ENCODE results near the gene ENTREP1.

ENTREP1 gene

DNA sequence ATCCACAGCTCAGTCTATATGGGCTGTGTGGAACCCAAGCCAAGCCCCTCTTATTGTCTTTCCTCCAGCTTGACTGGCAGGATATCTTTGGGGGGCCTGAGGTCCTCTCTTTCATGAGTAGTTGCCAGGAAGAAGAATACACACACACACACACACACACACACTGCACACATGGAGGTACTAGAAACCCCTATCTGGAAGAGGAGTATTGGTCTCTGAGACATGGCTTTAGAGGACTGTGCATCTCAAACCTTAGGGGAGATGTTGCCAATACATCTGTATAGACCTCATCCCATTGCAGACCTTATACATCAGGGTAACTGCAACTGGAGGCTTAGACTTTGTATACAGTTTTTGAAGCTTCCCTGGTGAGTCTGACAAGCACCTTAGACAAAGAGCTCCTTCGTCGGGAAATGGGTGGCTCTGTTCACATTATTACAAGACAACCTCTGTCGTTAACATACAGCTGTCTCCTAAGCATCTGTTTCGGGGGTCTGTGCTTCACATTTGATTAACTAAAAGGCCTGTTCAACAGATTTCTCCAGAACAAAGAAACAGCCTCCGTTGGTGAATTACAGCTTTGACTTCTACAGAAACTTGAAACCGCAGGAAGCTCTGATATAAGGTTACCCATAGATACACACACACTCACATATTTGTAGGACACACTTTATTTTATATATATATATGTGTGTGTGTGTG is 5.5 kb upstream of the ENTREP1 start:
- no peak for DNase-seq (ENCODE audit: low read depth in 2 of 2)

GRCh38 chr9:69322256-69322655 is 2.8 kb upstream of the ENTREP1 start:
- DNase-seq (ENCODE audit: low read depth in 2 of 2): no peak

- no peak for DNase-seq (ENCODE audit: low read depth in 2 of 2)
Measured at GRCh38 chr9:69323861-69324260, 1.2 kb upstream of the ENTREP1 start.

- DNase-seq (ENCODE audit: low read depth in 2 of 2): no peak
Measured at GRCh38 chr9:69325409-69326212, 596 bp downstream of the ENTREP1 start.

DNA sequence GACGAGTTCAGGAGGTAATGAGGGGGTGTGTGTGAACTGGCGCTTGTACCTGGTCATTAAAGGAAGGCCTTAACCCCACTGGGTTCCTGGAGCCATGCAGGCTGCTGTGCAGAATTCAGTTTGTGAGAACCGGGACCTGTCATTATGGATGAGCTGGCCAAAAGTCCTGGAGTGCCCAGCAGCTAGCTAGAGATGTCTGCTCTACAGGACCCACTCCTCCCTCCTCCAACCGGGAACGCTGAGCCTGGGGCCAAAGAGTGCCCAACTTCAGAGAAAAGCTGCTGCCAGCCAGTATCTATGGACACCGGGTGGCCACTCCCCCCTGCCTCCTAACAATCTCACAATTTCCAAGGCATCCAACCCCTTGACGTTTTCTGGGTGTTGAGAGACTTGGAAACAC is 1.2 kb downstream of the ENTREP1 start:
- DNase-seq (ENCODE audit: low read depth in 2 of 2): no peak

- no peak for DNase-seq (ENCODE audit: low read depth in 2 of 2)
Measured at GRCh38 chr9:69330580-69330979, 5.6 kb downstream of the ENTREP1 start.

GRCh38 chr9:69331444-69331843 is 6.4 kb downstream of the ENTREP1 start:
- DNase-seq (ENCODE audit: low read depth in 2 of 2): no peak

GRCh38 chr9:69332067-69332685 is 7.2 kb downstream of the ENTREP1 start:
- no peak for DNase-seq (ENCODE audit: low read depth in 2 of 2)

GRCh38 chr9:69333716-69334115 is 8.7 kb downstream of the ENTREP1 start:
- no peak for DNase-seq (ENCODE audit: low read depth in 2 of 2)

GRCh38 chr9:69334317-69334716 is 9.3 kb downstream of the ENTREP1 start:
- DNase-seq (ENCODE audit: low read depth in 2 of 2): no peak

GRCh38 chr9:69339620-69340019 is 14.6 kb downstream of the ENTREP1 start:
- no peak for DNase-seq (ENCODE audit: low read depth in 2 of 2)

DNA sequence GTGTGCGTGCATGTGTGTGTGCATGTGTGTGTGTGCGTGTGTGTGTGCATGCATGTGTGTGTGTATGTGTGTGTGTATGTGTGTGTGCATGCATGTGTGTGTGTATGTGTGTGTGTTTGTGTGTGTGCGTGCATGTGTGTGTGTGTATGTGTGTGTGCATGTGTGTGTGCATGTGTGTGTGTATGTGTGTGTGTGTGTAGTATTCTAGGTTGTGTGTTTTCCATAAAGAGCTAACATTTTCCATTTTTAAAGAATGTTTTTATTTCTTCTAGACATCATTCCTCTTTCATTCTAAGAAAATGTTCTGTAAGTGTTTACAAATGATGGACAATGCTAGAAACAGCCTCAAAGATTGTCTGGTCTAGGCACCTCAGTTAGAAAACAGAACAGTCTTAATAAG is 15.6 kb downstream of the ENTREP1 start:
- DNase-seq (ENCODE audit: low read depth in 2 of 2): no peak

- DNase-seq (ENCODE audit: low read depth in 2 of 2): no peak
Measured at GRCh38 chr9:69342769-69343168, 17.8 kb downstream of the ENTREP1 start.

DNA sequence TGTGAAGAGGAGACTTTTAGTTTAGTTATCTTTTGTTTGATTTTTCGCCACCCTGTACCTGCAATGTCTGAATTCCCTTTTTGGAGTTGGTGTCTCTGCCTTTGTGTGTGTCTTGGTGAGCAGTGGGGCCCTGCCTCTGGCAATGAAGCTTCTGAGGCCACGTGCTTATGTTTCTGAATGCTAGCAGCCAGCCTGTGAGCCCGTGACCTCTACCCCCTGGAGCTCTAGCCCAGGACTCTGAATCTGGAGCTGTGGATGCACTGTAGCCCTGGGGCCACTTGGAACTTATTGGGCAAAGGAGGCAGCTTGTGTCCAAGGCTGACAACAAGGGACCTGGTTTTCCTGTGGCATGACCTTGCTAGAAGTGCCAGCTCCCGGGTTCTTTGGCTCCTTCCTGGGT is 19.4 kb downstream of the ENTREP1 start:
- DNase-seq (ENCODE audit: low read depth in 2 of 2): no peak

- no peak for DNase-seq (ENCODE audit: low read depth in 2 of 2)
Measured at GRCh38 chr9:69346596-69347390, 21.8 kb downstream of the ENTREP1 start.

DNA sequence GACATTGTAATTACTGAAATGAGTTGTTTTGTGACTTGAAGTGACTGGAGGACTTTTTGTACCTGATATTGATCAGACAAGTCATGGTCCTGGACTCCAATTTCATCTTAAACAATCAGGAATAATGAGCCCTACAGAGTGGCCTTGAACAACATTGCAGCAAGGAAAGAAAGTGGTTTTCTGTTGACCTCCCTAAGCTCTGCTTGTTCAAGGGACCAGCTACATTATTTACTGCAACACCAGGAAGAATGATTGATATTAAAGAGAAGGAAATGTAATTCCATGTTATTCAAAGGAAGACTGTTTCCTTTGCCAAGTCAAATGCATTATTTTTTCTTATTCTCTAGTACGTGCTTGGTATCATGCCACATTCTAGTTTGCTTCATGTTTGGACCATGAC is 22.6 kb downstream of the ENTREP1 start:
- no peak for DNase-seq (ENCODE audit: low read depth in 2 of 2)

- DNase-seq (ENCODE audit: low read depth in 2 of 2): no peak
Measured at GRCh38 chr9:69351227-69351626, 26.2 kb downstream of the ENTREP1 start.

DNA sequence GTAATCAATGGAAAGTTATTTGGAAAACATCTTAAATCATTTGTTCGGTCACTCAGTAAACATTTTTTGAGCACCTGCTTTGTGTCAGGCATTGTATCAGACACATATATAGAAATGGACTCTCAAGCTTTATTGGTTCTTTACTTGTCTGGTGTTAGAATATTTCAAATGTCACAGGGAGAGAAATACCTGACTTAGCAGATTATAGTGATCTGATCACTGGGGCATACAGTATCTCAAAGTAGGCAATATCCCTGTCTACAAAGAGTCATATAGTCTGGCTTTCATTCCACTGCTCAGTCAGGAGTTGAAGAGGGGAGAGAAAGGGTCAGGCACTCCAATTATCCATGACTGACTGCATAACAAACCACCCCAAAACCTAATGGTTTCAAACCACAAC is 30.2 kb downstream of the ENTREP1 start:
- DNase-seq (ENCODE audit: low read depth in 2 of 2): no peak

GRCh38 chr9:69357030-69357775 is 32.2 kb downstream of the ENTREP1 start:
- DNase-seq (ENCODE audit: low read depth in 2 of 2): no peak

- no peak for DNase-seq (ENCODE audit: low read depth in 2 of 2)
Measured at GRCh38 chr9:69357821-69358220, 32.8 kb downstream of the ENTREP1 start.

DNA sequence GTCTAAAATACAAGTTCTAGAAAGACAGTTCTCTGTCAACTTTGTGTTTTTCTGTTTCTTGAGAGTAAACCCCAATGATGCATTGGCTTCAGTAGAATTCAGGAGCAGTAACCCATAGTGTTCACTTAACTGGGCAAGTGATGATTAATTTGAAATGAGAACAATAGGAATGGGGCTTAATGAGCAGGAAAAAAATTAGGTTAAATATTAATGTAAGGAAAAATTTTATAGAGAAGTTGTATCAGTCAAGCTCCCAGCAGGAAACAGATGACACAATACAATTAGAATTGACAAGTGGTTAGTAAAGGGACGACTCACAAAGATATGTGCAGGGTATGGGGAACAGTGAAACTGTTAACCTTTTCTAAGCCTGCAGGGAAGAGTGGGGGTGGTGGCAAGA is 38.2 kb downstream of the ENTREP1 start:
- no peak for DNase-seq (ENCODE audit: low read depth in 2 of 2)

Data from stimulated activated CD8-positive, alpha-beta memory T cell treated with anti-CD3 and anti-CD28 coated beads, Interleukin-2, amount 100 ng/mL, for 1 hour (primary cell).